Measurements from ENCODE around the gene TOGARAM2.
"Not testable (repeated sequence)": the region's sequence is repeated elsewhere in the genome, so short reads cannot be mapped to it uniquely, and the experiment has no call there.

TOGARAM2 gene

GRCh38 chr2:28974252-28974651 lies 6.8 kb upstream of the TOGARAM2 start:
- no peak overlapping the region for H3K4me3 ChIP-seq (ENCODE audit: low read depth, low read length)

GRCh38 chr2:28975671-28976070 lies 5.4 kb upstream of the TOGARAM2 start:
- no peak overlapping the region for H3K4me3 ChIP-seq (ENCODE audit: low read depth, low read length)
- no peak for DNase-seq (ENCODE audit: low read depth)

More at GRCh38 chr2:28974252-28974651, 6.8 kb upstream of the TOGARAM2 start:
- no peak for DNase-seq (ENCODE audit: low read depth)

DNA sequence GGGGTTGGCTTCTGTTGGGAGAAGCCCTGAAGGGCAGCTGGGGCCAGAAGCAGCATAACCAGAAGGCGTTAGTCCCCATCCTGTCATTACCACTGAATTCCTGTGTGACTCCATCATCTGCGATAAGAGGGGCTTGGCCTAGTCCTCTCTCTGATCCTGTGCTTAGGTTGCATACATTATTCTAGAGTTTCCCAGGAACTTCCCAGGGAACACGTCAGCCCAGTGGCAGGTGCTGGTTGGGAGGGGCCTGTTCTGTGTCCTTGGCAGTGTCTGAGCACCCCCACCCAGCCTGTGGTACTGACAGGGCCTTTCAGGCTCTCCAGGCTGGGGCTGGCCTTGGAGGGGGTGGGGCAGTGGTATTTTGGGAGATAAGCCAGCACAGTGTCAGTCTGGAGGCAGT lies 4.5 kb upstream of the TOGARAM2 start:
- DNase-seq (ENCODE audit: low read depth): no peak

GRCh38 chr2:28977176-28977875 lies 3.8 kb upstream of the TOGARAM2 start:
- H3K4me3 ChIP-seq (ENCODE audit: low read depth, low read length): no peak overlapping the region
- DNase-seq (ENCODE audit: low read depth): no peak

More for the DNA sequence above, 4.5 kb upstream of the TOGARAM2 start:
- no peak overlapping the region for H3K4me3 ChIP-seq (ENCODE audit: low read depth, low read length)

GRCh38 chr2:28978001-28978400 lies 3.1 kb upstream of the TOGARAM2 start:
- not testable (repeated sequence) for DNase-seq (ENCODE audit: low read depth); H3K4me3 ChIP-seq (ENCODE audit: low read depth, low read length)

GRCh38 chr2:28978606-28979005 lies 2.5 kb upstream of the TOGARAM2 start:
- DNase-seq (ENCODE audit: low read depth): no peak
- H3K4me3 ChIP-seq (ENCODE audit: low read depth, low read length): no peak overlapping the region

GRCh38 chr2:28979041-28979440 lies 2.1 kb upstream of the TOGARAM2 start:
- no peak for DNase-seq (ENCODE audit: low read depth)
- no peak overlapping the region for H3K4me3 ChIP-seq (ENCODE audit: low read depth, low read length)

DNA sequence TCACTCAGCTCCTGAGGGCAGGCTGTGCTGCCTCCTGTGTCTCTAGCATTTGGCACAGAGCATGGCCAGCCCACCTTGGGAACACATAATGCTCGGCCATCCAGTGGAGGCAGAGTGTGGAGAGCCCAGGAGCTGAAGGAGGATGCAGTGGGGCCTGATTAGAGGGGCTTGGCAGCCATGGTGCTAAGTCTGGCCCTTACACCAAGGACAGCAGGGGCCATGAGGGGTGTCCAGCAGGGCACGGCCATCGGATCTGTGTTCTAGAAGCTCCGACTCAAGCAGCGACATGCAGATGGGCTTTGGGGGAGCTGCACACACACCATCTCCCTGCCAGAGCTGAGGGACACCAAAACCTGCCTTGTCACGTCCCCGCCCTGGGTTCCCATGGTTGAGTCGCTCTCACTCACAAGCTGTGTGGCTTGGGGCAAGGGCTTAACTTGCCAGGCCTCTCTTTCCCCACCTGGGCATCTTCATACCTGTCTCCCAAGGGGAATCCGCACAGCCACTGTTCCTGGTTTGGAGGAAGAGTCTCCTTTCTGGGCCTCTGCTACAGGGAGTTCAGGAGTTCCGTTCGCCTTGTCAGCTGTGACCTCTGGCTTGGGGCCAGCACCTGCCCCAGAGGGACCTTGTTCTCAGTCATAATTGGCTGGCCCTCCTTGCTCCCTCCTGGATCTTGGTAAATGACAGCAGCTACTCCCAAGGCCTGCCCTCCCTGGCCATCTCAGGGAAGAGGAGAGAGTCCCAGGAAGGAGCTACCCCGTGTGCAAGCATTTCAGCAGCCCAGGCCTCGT lies 1.3 kb upstream of the TOGARAM2 start:
- DNase-seq (ENCODE audit: low read depth): no peak
- no peak overlapping the region for H3K4me3 ChIP-seq (ENCODE audit: low read depth, low read length)

GRCh38 chr2:28980368-28981015 lies 606 bp upstream of the TOGARAM2 start:
- DNase-seq (ENCODE audit: low read depth): no peak
- H3K4me3 ChIP-seq (ENCODE audit: low read depth, low read length): no peak overlapping the region

- no peak for DNase-seq (ENCODE audit: low read depth)
- H3K4me3 ChIP-seq (ENCODE audit: low read depth, low read length): no peak overlapping the region
These were observed 700 bp downstream of the TOGARAM2 start for GRCh38 chr2:28981620-28982376.

- no peak for DNase-seq (ENCODE audit: low read depth)
These were observed 1.4 kb downstream of the TOGARAM2 start for GRCh38 chr2:28982381-28982950.

DNA sequence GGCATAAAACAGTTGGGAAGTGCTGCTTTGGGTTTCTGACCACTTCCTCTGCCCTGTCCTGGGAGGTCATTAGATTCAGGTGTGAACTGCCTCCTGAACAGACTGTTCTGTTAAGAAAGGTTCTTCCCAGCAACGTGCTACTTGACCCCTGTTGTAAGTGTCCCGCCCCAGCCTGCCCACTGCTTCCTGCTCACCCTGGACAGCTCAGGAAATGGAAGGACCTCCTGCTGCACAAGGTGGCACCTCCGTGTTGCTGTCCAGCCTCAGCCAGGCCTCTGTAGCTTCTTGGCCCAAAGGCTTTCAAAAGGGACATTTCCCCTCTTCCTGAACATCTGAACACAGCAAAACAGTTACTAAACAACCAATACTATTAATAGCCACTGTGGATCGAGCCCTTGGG lies 5.3 kb downstream of the TOGARAM2 start:
- no peak overlapping the region for H3K4me3 ChIP-seq (ENCODE audit: low read depth, low read length)
- DNase-seq (ENCODE audit: low read depth): no peak

More at GRCh38 chr2:28982381-28982950, 1.4 kb downstream of the TOGARAM2 start:
- H3K4me3 ChIP-seq (ENCODE audit: low read depth, low read length): no peak overlapping the region

DNA sequence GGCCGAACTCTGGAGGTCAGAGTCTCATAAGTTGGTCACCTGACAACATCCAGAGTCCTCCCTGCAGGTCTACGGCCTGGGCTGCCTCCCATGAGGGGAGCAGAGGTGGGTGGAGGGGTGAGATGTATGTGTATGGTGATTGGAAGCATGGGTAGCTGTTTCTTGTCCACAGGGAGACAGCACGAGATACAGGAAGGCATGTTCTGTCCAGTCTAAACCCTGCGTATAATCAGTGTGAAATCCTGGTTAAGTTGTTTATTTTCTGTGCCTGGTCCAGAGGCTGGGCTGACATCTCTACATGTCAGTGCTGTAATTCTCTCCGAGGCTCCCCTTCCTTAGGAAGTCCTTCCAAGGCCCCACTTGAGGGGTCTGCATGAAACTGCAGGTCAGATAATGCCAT lies 8.9 kb downstream of the TOGARAM2 start:
- DNase-seq (ENCODE audit: low read depth): no peak
- H3K4me3 ChIP-seq (ENCODE audit: low read depth, low read length): no peak overlapping the region

GRCh38 chr2:28990445-28990844 lies 9.3 kb downstream of the TOGARAM2 start:
- no peak for DNase-seq (ENCODE audit: low read depth)
- H3K4me3 ChIP-seq (ENCODE audit: low read depth, low read length): no peak overlapping the region

GRCh38 chr2:28991021-28991420 lies 9.9 kb downstream of the TOGARAM2 start:
- H3K4me3 ChIP-seq (ENCODE audit: low read depth, low read length): no peak overlapping the region
- no peak for DNase-seq (ENCODE audit: low read depth)

DNA sequence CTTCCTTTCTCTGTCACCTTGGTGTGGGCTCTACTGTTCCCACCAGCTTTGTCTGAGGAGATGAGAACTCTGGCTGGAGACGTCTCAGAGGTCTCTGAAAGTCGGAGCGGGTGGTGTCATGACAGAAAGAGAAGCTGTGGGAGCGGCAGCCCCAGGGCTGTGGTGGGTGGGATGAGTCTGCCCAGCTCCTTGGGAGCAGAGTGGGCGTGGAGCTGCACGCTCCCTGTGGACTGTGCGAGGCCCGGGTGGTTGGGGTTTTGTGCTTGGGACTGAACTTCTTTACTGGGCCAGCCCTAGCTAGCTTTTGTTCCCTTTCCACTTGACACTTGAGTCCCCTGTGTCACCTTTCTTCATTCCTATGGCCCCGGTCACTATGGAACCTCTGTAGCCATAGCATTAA lies 10.4 kb downstream of the TOGARAM2 start:
- no peak for DNase-seq (ENCODE audit: low read depth)
- no peak overlapping the region for H3K4me3 ChIP-seq (ENCODE audit: low read depth, low read length)

- H3K4me3 ChIP-seq (ENCODE audit: low read depth, low read length): no peak overlapping the region
These were observed 12.3 kb downstream of the TOGARAM2 start for GRCh38 chr2:28993206-28993960.

DNA sequence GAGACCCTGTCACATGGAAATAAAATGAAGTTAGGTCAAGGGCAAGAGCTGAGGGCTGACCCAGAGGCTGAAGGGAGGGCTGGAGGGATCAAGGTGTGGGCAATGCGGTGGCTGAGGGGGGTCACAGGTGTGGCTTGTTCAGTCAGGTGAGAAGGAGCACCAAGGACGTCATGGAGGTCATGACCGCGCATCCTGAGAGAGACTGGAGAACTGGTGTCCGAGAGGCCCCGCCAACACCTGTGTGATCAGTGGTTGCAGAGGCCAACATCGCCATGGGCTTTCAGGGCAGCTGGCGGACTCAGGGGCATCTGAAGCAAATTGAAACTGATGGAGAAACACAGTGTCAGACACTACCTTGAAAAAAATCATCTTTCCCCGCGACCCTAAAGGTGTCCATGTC lies 13.0 kb downstream of the TOGARAM2 start:
- no peak for DNase-seq (ENCODE audit: low read depth)

More at GRCh38 chr2:28993206-28993960, 12.3 kb downstream of the TOGARAM2 start:
- no peak for DNase-seq (ENCODE audit: low read depth)

GRCh38 chr2:28994679-28995078 lies 13.6 kb downstream of the TOGARAM2 start:
- no peak for DNase-seq (ENCODE audit: low read depth)
- no peak overlapping the region for H3K4me3 ChIP-seq (ENCODE audit: low read depth, low read length)

More for the DNA sequence above, 13.0 kb downstream of the TOGARAM2 start:
- no peak overlapping the region for H3K4me3 ChIP-seq (ENCODE audit: low read depth, low read length)
